Liver (tissue), 9 donors: ENCODE measurements around the gene HPCAL4. TPM values are rescaled to one million over a fixed set of nuclear protein-coding genes. Genes with fewer than 3 reads are reported as not detected.

Experiments used
- DNase-seq: peaks from one replicate; pipeline ENCODE4 v3.0.0-alpha.2; 2017; ENCODE audit warnings: low spot score
- H3K27ac ChIP-seq, 2 donors: one replicate each; pipeline ENCODE4 v1.7.0; 2013; ENCODE audit warnings: inconsistent platforms in 2 of 2, low read length in 2 of 2, control low read depth in 1 of 2, low read depth in 1 of 2, mild to moderate bottlenecking in 1 of 2
- H3K27me3 ChIP-seq, 4 donors: one replicate each; pipeline versions ENCODE4 v1.6.1 to v1.7.0; 2013; ENCODE audit warnings: low read length in 3 of 4, inconsistent platforms in 1 of 4, mild to moderate bottlenecking in 1 of 4, moderate library complexity in 1 of 4; ENCODE audit not compliant: control insufficient read depth in 4 of 4, insufficient read depth in 4 of 4
- H3K36me3 ChIP-seq, 4 donors: one replicate each; pipeline versions ENCODE4 v1.6.1 to v1.7.0; 2013; ENCODE audit warnings: low read length in 3 of 4, mild to moderate bottlenecking in 3 of 4, low read depth in 1 of 4, moderate library complexity in 1 of 4; ENCODE audit not compliant: control insufficient read depth in 4 of 4, insufficient read depth in 3 of 4
- H3K4me1 ChIP-seq, 4 donors: one replicate each; pipeline versions ENCODE4 v1.6.1 to v1.7.0; 2013; ENCODE audit warnings: low read length in 3 of 4, mild to moderate bottlenecking in 3 of 4, moderate library complexity in 1 of 4; ENCODE audit not compliant: control insufficient read depth in 4 of 4, insufficient read depth in 4 of 4
- H3K4me3 ChIP-seq, 3 donors: one replicate each; pipeline versions ENCODE4 v1.6.1 to v1.7.0; 2013; ENCODE audit warnings: low read length in 3 of 3, control low read depth in 1 of 3, low read depth in 1 of 3, mild to moderate bottlenecking in 1 of 3
- H3K9ac ChIP-seq, 2 donors: one replicate each; pipeline ENCODE4 v1.7.0; 2013; ENCODE audit warnings: low read length in 2 of 2, mild to moderate bottlenecking in 2 of 2, moderate library complexity in 2 of 2, control low read depth in 1 of 2, low read depth in 1 of 2
- H3K9me3 ChIP-seq, 4 donors: one replicate each; pipeline versions ENCODE4 v1.6.1 to v1.7.0; 2013; ENCODE audit warnings: low read length in 3 of 4; ENCODE audit not compliant: control insufficient read depth in 4 of 4
- EGR1 ChIP-seq, 2 donors: IDR thresholded peaks; 2 replicates each; pipeline ENCODE4 v1.6.1; 2016 to 2018; ENCODE audit warnings: antibody characterized with exemption in 2 of 2, low read depth in 2 of 2
- FOXA1 ChIP-seq: IDR thresholded peaks from 2 replicates; pipeline ENCODE4 v1.6.1; 2016; ENCODE audit warnings: antibody characterized with exemption
- FOXA2 ChIP-seq: IDR thresholded peaks from 2 replicates; pipeline ENCODE4 v1.6.1; 2016; ENCODE audit warnings: antibody characterized with exemption
- GABPA ChIP-seq, 2 donors: IDR thresholded peaks in 1 of 2; conservative IDR thresholded peaks in 1 of 2; 2 replicates each; pipeline ENCODE4 v1.6.1; 2016; ENCODE audit warnings: antibody characterized with exemption in 2 of 2, mild to moderate bottlenecking in 1 of 2, moderate library complexity in 1 of 2
- HNF4A ChIP-seq, 2 donors: conservative IDR thresholded peaks; 2 replicates each; pipeline ENCODE4 v1.6.1; 2016; ENCODE audit warnings: antibody characterized with exemption in 2 of 2, mild to moderate bottlenecking in 2 of 2
- HNF4G ChIP-seq: IDR thresholded peaks from 2 replicates; pipeline ENCODE4 v1.6.1; 2016; ENCODE audit warnings: antibody characterized with exemption
- JUND ChIP-seq, 2 donors: IDR thresholded peaks; 2 replicates each; pipeline ENCODE4 v1.6.1; 2016; ENCODE audit warnings: antibody characterized with exemption in 2 of 2
- NR2F2 ChIP-seq: IDR thresholded peaks from 2 replicates; pipeline ENCODE4 v1.6.1; 2016; ENCODE audit warnings: antibody characterized with exemption
- RAD21 ChIP-seq, 2 donors: IDR thresholded peaks; 2 replicates each; pipeline ENCODE4 v1.6.1; 2016; ENCODE audit warnings: antibody characterized with exemption in 2 of 2, mild to moderate bottlenecking in 2 of 2
- RXRA ChIP-seq, 2 donors: IDR thresholded peaks; 2 replicates each; pipeline ENCODE4 v1.6.1; 2017 to 2018; ENCODE audit warnings: antibody characterized with exemption in 2 of 2, mild to moderate bottlenecking in 1 of 2
- SP1 ChIP-seq: IDR thresholded peaks from 2 replicates; pipeline ENCODE4 v1.6.1; 2018; ENCODE audit warnings: antibody characterized with exemption, mild to moderate bottlenecking
- TAF1 ChIP-seq: conservative IDR thresholded peaks from 2 replicates; pipeline ENCODE4 v1.6.1; 2016; ENCODE audit warnings: antibody characterized with exemption, mild to moderate bottlenecking
- YY1 ChIP-seq: IDR thresholded peaks from 2 replicates; pipeline ENCODE4 v1.6.1; 2016; ENCODE audit warnings: antibody characterized with exemption, mild to moderate bottlenecking
- ZBTB33 ChIP-seq: IDR thresholded peaks from 2 replicates; pipeline ENCODE4 v1.6.1; 2016; ENCODE audit warnings: antibody characterized with exemption
- WGBS: extraction: QIAGEN DNeasy Blood & Tissue Kit; methylation state at CpG from one replicate; pipeline ENCODE4 v1.1.7; 2013; 5-methylcytosine and 5-hydroxymethylcytosine counted together
- polyA plus RNA-seq, 2 donors: library from polyadenylated mRNA; stranded (reverse) in 1 of 2; unstranded in 1 of 2; fragments of 200-250 nt in 1 of 2; fragments of >200 nt in 1 of 2; fragmentation: Nextera tagmentation in 1 of 2; extraction: Ambion mirVana in 1 of 2; gene quantifications; one replicate each; pipeline versions ENCODE4 v1.2.1 to v1.2.3, GENCODE V29; 2013 to 2015
- total RNA-seq, 2 donors: library from RNA; depleted of rRNA; stranded (reverse); fragments of >200 nt; gene quantifications; one replicate each; pipeline ENCODE4 v1.2.3, GENCODE V29; 2014
- TF ChIP-seq, protein P1 (sequence below): fragments of 150-350 bp; IDR thresholded peaks from 2 replicates; pipeline ENCODE4 v1.5.1; 2017; ENCODE audit warnings: improper control_type of control experiment, low read depth, low read length; ENCODE audit not compliant: missing input control
- TF ChIP-seq, protein P2 (sequence below): IDR thresholded peaks from 2 replicates; pipeline ENCODE4 v1.6.1; 2016; ENCODE audit warnings: antibody characterized with exemption
- TF ChIP-seq, protein P3 (sequence below): IDR thresholded peaks from 2 replicates; pipeline ENCODE4 v1.6.1; 2016; ENCODE audit warnings: antibody characterized with exemption
- TF ChIP-seq, protein P4 (sequence below): IDR thresholded peaks from 2 replicates; pipeline ENCODE4 v1.6.1; 2016; ENCODE audit warnings: antibody characterized with exemption, mild to moderate bottlenecking
- donor health status: healthy.
- donor health status: healthy.
- donor health status: healthy.
- donor health status: healthy.
- donor health status: healthy.

The HPCAL4 gene
- total and polyA plus RNA-seq, 4 donors = not detected

GRCh38 chr1:39687243-39687642 is 4.0 kb downstream of the HPCAL4 start:
- no peak for DNase-seq
- no peak overlapping the region for H3K27ac ChIP-seq
- TF ChIP-seq JUND (IDR thresholded peaks at IDR 0.05) (no peak), HNF4A (conservative IDR thresholded peaks at IDR 0.05) (no peak), ZBTB33 (no peak), HNF4G (no peak), NR2F2 (no peak), FOXA2 (no peak), EGR1 (IDR thresholded peaks at IDR 0.05; ENCODE audit: low read depth in 2 of 2) (no peak), TAF1 (no peak), GABPA (IDR thresholded peaks at IDR 0.05 in 1 of 2, conservative IDR thresholded peaks at IDR 0.05 in 1 of 2) (no peak), SP1 (no peak), RXRA (IDR thresholded peaks at IDR 0.05) (no peak), YY1 (no peak), FOXA1 (no peak), RAD21 (IDR thresholded peaks at IDR 0.05) (no peak)
- TF ChIP-seq, protein P1, sequence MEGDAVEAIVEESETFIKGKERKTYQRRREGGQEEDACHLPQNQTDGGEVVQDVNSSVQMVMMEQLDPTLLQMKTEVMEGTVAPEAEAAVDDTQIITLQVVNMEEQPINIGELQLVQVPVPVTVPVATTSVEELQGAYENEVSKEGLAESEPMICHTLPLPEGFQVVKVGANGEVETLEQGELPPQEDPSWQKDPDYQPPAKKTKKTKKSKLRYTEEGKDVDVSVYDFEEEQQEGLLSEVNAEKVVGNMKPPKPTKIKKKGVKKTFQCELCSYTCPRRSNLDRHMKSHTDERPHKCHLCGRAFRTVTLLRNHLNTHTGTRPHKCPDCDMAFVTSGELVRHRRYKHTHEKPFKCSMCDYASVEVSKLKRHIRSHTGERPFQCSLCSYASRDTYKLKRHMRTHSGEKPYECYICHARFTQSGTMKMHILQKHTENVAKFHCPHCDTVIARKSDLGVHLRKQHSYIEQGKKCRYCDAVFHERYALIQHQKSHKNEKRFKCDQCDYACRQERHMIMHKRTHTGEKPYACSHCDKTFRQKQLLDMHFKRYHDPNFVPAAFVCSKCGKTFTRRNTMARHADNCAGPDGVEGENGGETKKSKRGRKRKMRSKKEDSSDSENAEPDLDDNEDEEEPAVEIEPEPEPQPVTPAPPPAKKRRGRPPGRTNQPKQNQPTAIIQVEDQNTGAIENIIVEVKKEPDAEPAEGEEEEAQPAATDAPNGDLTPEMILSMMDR = no peak
- TF ChIP-seq, protein P2, sequence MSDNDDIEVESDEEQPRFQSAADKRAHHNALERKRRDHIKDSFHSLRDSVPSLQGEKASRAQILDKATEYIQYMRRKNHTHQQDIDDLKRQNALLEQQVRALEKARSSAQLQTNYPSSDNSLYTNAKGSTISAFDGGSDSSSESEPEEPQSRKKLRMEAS = no peak
- TF ChIP-seq, protein P3, sequence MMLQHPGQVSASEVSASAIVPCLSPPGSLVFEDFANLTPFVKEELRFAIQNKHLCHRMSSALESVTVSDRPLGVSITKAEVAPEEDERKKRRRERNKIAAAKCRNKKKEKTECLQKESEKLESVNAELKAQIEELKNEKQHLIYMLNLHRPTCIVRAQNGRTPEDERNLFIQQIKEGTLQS = no peak
- TF ChIP-seq, protein P4, sequence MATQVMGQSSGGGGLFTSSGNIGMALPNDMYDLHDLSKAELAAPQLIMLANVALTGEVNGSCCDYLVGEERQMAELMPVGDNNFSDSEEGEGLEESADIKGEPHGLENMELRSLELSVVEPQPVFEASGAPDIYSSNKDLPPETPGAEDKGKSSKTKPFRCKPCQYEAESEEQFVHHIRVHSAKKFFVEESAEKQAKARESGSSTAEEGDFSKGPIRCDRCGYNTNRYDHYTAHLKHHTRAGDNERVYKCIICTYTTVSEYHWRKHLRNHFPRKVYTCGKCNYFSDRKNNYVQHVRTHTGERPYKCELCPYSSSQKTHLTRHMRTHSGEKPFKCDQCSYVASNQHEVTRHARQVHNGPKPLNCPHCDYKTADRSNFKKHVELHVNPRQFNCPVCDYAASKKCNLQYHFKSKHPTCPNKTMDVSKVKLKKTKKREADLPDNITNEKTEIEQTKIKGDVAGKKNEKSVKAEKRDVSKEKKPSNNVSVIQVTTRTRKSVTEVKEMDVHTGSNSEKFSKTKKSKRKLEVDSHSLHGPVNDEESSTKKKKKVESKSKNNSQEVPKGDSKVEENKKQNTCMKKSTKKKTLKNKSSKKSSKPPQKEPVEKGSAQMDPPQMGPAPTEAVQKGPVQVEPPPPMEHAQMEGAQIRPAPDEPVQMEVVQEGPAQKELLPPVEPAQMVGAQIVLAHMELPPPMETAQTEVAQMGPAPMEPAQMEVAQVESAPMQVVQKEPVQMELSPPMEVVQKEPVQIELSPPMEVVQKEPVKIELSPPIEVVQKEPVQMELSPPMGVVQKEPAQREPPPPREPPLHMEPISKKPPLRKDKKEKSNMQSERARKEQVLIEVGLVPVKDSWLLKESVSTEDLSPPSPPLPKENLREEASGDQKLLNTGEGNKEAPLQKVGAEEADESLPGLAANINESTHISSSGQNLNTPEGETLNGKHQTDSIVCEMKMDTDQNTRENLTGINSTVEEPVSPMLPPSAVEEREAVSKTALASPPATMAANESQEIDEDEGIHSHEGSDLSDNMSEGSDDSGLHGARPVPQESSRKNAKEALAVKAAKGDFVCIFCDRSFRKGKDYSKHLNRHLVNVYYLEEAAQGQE = no peak
- peaks cover 0 to 14% (median 8%) of the 10 kb centered on the region in 4 donors for H3K4me1 ChIP-seq
- peaks cover 4 to 11% (median 5%) of the 10 kb centered on the region in 4 donors for H3K27me3 ChIP-seq
- WGBS = 74% methylated on average over 2 of the region's 2 CpGs
- no peak overlapping the region for H3K9ac ChIP-seq
- H3K9me3 ChIP-seq = no peaks in the 10 kb centered on the region
- no peaks in the 10 kb centered on the region for H3K36me3 ChIP-seq
- H3K4me3 ChIP-seq = no peak overlapping the region
